RPMI7951 (cell line): Measurements from ENCODE around the gene DNAJC5. TPM values are rescaled to one million over a fixed set of nuclear protein-coding genes. Genes with fewer than 3 reads are reported as not detected.
"Not testable (repeated sequence)": the region's sequence is repeated elsewhere in the genome, so short reads cannot be mapped to it uniquely, and the experiment has no call there.

Experiments used
- DNase-seq: peaks from one replicate; pipeline ENCODE4 v3.0.0-alpha.2; 2012; ENCODE audit warnings: low read depth
- total RNA-seq: library from RNA; depleted of rRNA; stranded (reverse); fragments of >200 nt; shearing (Covaris generic); gene quantifications from 2 replicates; pipeline ENCODE4 v1.2.3, GENCODE V29; 2014

Gene DNAJC5
- total RNA-seq, 1 experiment from 2014 or later: 29.3 TPM

GRCh38 chr20:63908008-63908682, 13.2 kb downstream of the DNAJC5 start:
- DNase-seq: no peak

- DNase-seq: no peak
These were observed 16.2 kb downstream of the DNAJC5 start for GRCh38 chr20:63911176-63911575.

GRCh38 chr20:63913768-63914167, 18.8 kb downstream of the DNAJC5 start:
- no peak for DNase-seq

GRCh38 chr20:63915471-63915870, 20.5 kb downstream of the DNAJC5 start:
- DNase-seq: no peak

- not testable (repeated sequence) for DNase-seq
These were observed 21.5 kb downstream of the DNAJC5 start for GRCh38 chr20:63916371-63916939.

GRCh38 chr20:63917811-63918210, 22.9 kb downstream of the DNAJC5 start:
- DNase-seq: no peak

- no peak for DNase-seq
These were observed 24.2 kb downstream of the DNAJC5 start for GRCh38 chr20:63919130-63919529.

GRCh38 chr20:63920226-63920625, 25.3 kb downstream of the DNAJC5 start:
- no peak for DNase-seq

- DNase-seq: no peak
These were observed 28.7 kb downstream of the DNAJC5 start for GRCh38 chr20:63923651-63924050.

GRCh38 chr20:63924241-63924640, 29.3 kb downstream of the DNAJC5 start:
- no peak for DNase-seq

GRCh38 chr20:63926298-63926697, 31.4 kb downstream of the DNAJC5 start:
- no peak for DNase-seq

- no peak for DNase-seq
These were observed 34.1 kb downstream of the DNAJC5 start for GRCh38 chr20:63929071-63929470.

GRCh38 chr20:63929473-63929883, 34.6 kb downstream of the DNAJC5 start:
- DNase-seq: not testable (repeated sequence)

GRCh38 chr20:63930971-63931553, 36.1 kb downstream of the DNAJC5 start:
- no peak for DNase-seq

GRCh38 chr20:63931735-63932134, 36.8 kb downstream of the DNAJC5 start:
- no peak for DNase-seq

GRCh38 chr20:63932606-63933160, 37.8 kb downstream of the DNAJC5 start:
- DNase-seq: no peak

GRCh38 chr20:63933646-63934045, 38.7 kb downstream of the DNAJC5 start:
- no peak for DNase-seq

- no peak for DNase-seq
These were observed 39.5 kb downstream of the DNAJC5 start for GRCh38 chr20:63934271-63935068.

- DNase-seq: no peak
These were observed 40.5 kb downstream of the DNAJC5 start for GRCh38 chr20:63935447-63935846.

- no peak for DNase-seq
These were observed 42.7 kb downstream of the DNAJC5 start for GRCh38 chr20:63937596-63937995.

- no peak for DNase-seq
These were observed 44.4 kb downstream of the DNAJC5 start for GRCh38 chr20:63939061-63939935.
